WTC11 (cell line): ENCODE measurements around the gene PRDM15. TPM values are rescaled to one million over a fixed set of nuclear protein-coding genes. Genes with fewer than 3 reads are reported as not detected.

Experiments
- ATAC-seq: fragments of 200-7000 bp; cut with Tn5 transposase; 2 replicates; pipeline ENCODE4 v1.10.0; 2021; ENCODE audit warnings: mild to moderate bottlenecking, moderate library complexity
- CTCF ChIA-PET: fragments of 300-600 bp; sonication (Branson Sonifier 250); formaldehyde crosslinking; loops from one replicate; lab custom pipeline; 2021; ENCODE audit warnings: antibody characterized with exemption; lab: Charles Lee
- POLR2A ChIA-PET: fragments of 350-600 bp; sonication (Branson Sonifier 250); formaldehyde crosslinking; loops from one replicate; lab custom pipeline; 2021; ENCODE audit warnings: antibody characterized with exemption; lab: Charles Lee
- DNase-seq: peaks from one replicate; pipeline ENCODE4 v3.0.0; 2021; ENCODE audit warnings: low spot score
- H3K27ac Mint-ChIP-seq: 2 replicates; pipeline ENCODE4 v1.8.0; 2021; ENCODE audit warnings: mixed read lengths
- H3K27me3 Mint-ChIP-seq: 2 replicates; pipeline ENCODE4 v1.8.0; 2021; ENCODE audit warnings: low read depth, mild to moderate bottlenecking, moderate library complexity, mixed read lengths
- H3K36me3 Mint-ChIP-seq: 2 replicates; pipeline ENCODE4 v1.8.0; 2021; ENCODE audit warnings: mixed read lengths
- H3K4me1 Mint-ChIP-seq: 2 replicates; pipeline ENCODE4 v1.8.0; 2022; ENCODE audit warnings: mixed read lengths
- H3K4me3 Mint-ChIP-seq: 2 replicates; pipeline ENCODE4 v1.8.0; 2021; ENCODE audit warnings: mild to moderate bottlenecking, moderate library complexity, mixed read lengths
- H3K9me3 Mint-ChIP-seq: 2 replicates; pipeline ENCODE4 v1.8.0; 2021; ENCODE audit warnings: mixed read lengths
- ATF6 ChIP-seq: sonication (generic); formaldehyde crosslinking; IDR thresholded peaks from 2 replicates; pipeline ENCODE4 v1.8.1; 2023; ENCODE audit warnings: mild to moderate bottlenecking, missing genetic modification reagents
- CBFB ChIP-seq: sonication (generic); formaldehyde crosslinking; IDR thresholded peaks from 2 replicates; pipeline ENCODE4 v1.8.1; 2022; ENCODE audit warnings: mild to moderate bottlenecking, low read depth, missing genetic modification reagents
- ELF4 ChIP-seq: sonication (generic); formaldehyde crosslinking; IDR thresholded peaks from 2 replicates; pipeline ENCODE4 v1.8.1; 2022; ENCODE audit warnings: low read depth, mild to moderate bottlenecking, moderate library complexity, missing genetic modification reagents
- ETV6 ChIP-seq: sonication (generic); formaldehyde crosslinking; IDR thresholded peaks from 2 replicates; pipeline ENCODE4 v1.8.1; 2022; ENCODE audit warnings: mild to moderate bottlenecking, missing genetic modification reagents
- GRHL2 ChIP-seq: fragments of 250-450 bp; sonication (Bioruptor Pico); IDR thresholded peaks from 2 replicates; pipeline ENCODE4 v1.8.0; 2022; ENCODE audit warnings: mild to moderate bottlenecking, moderate library complexity; ENCODE audit not compliant: insufficient replicate concordance, severe bottlenecking
- GTF2I ChIP-seq: fragments of 250-450 bp; sonication (Bioruptor Pico); conservative IDR thresholded peaks from 2 replicates; pipeline ENCODE4 v1.4.0; 2021; ENCODE audit warnings: mild to moderate bottlenecking
- HMGA2 ChIP-seq: fragments of 250-450 bp; sonication (Bioruptor Pico); IDR thresholded peaks from 2 replicates; pipeline ENCODE4 v1.4.0; 2021; ENCODE audit warnings: mild to moderate bottlenecking, moderate library complexity
- KAT7 ChIP-seq: sonication (generic); formaldehyde crosslinking; IDR thresholded peaks from 2 replicates; pipeline ENCODE4 v1.8.1; 2023; ENCODE audit warnings: missing genetic modification reagents, mild to moderate bottlenecking, borderline replicate concordance
- RELA ChIP-seq: sonication (generic); formaldehyde crosslinking; IDR thresholded peaks from 2 replicates; pipeline ENCODE4 v1.8.1; 2022; ENCODE audit warnings: missing genetic modification reagents, mild to moderate bottlenecking, borderline replicate concordance
- SP1 ChIP-seq: sonication (generic); formaldehyde crosslinking; conservative IDR thresholded peaks from 2 replicates; pipeline ENCODE4 v1.8.1; 2022; ENCODE audit warnings: missing genetic modification reagents
- TEAD4 ChIP-seq: sonication (generic); formaldehyde crosslinking; IDR thresholded peaks from 2 replicates; pipeline ENCODE4 v1.8.0; 2022; ENCODE audit warnings: mild to moderate bottlenecking, missing genetic modification reagents
- ZNF138 ChIP-seq: sonication (generic); formaldehyde crosslinking; conservative IDR thresholded peaks from 2 replicates; pipeline ENCODE4 v1.8.1; 2022; ENCODE audit warnings: mild to moderate bottlenecking, moderate library complexity, missing genetic modification reagents
- ZNF263 ChIP-seq: sonication (generic); formaldehyde crosslinking; IDR thresholded peaks from 2 replicates; pipeline ENCODE4 v1.8.1; 2022; ENCODE audit warnings: low read depth, mild to moderate bottlenecking, moderate library complexity, missing genetic modification reagents
- ZNF281 ChIP-seq: sonication (generic); formaldehyde crosslinking; IDR thresholded peaks from 2 replicates; pipeline ENCODE4 v1.8.0; 2023; ENCODE audit warnings: mild to moderate bottlenecking, missing genetic modification reagents
- ZNF317 ChIP-seq: sonication (generic); formaldehyde crosslinking; IDR thresholded peaks from 2 replicates; pipeline ENCODE4 v1.8.1; 2023; ENCODE audit warnings: low read depth, mild to moderate bottlenecking, moderate library complexity, missing genetic modification reagents, borderline replicate concordance
- total RNA-seq: library from RNA; stranded (reverse); gene quantifications from 3 replicates; pipeline ENCODE4 v1.2.3, GENCODE V29; 2021
- TF ChIP-seq, protein P1 (sequence below): fragments of 200-600 bp; IDR thresholded peaks from 2 replicates; pipeline ENCODE4 v1.8.0; 2022; ENCODE audit warnings: antibody characterized with exemption
- TF ChIP-seq, protein P2 (sequence below): sonication (generic); formaldehyde crosslinking; IDR thresholded peaks from 2 replicates; pipeline ENCODE4 v1.8.0; 2022; ENCODE audit warnings: mild to moderate bottlenecking, missing genetic modification reagents
- TF ChIP-seq, protein P3 (sequence below): fragments of 250-450 bp; sonication (Bioruptor Pico); IDR thresholded peaks from 2 replicates; pipeline ENCODE4 v1.9.0; 2021; ENCODE audit warnings: mild to moderate bottlenecking
- TF ChIP-seq, protein P4 (sequence below): sonication (generic); formaldehyde crosslinking; IDR thresholded peaks from 2 replicates; pipeline ENCODE4 v1.8.1; 2022; ENCODE audit warnings: mild to moderate bottlenecking, moderate library complexity, missing genetic modification reagents
- TF ChIP-seq, protein P5 (sequence below): fragments of 250-450 bp; sonication (Bioruptor Pico); conservative IDR thresholded peaks from 2 replicates; pipeline ENCODE4 v1.9.0; 2021; ENCODE audit warnings: mild to moderate bottlenecking

PRDM15 gene
- total RNA-seq, 1 experiment from 2014 or later: 12.9 TPM

GRCh38 chr21:41900401-41900800 lies 21.3 kb upstream of the PRDM15 start:
- no peak overlapping the region for H3K4me3 Mint-ChIP-seq
- ChIA-PET POLR2A (no interaction called here), CTCF (no interaction called here)
- TF ChIP-seq ETV6 (CRISPR knock-in tag) (no peak), TEAD4 (CRISPR knock-in tag) (no peak), ZNF281 (CRISPR knock-in tag) (no peak), KAT7 (CRISPR knock-in tag) (no peak), CBFB (CRISPR knock-in tag) (no peak), RELA (no peak), HMGA2 (no peak), ZNF263 (no peak), GRHL2 (CRISPR knock-in tag) (no peak), ZNF138 (CRISPR knock-in tag) (no peak), ELF4 (CRISPR knock-in tag) (no peak), ZNF317 (CRISPR knock-in tag) (no peak)
- TF ChIP-seq, protein P1, sequence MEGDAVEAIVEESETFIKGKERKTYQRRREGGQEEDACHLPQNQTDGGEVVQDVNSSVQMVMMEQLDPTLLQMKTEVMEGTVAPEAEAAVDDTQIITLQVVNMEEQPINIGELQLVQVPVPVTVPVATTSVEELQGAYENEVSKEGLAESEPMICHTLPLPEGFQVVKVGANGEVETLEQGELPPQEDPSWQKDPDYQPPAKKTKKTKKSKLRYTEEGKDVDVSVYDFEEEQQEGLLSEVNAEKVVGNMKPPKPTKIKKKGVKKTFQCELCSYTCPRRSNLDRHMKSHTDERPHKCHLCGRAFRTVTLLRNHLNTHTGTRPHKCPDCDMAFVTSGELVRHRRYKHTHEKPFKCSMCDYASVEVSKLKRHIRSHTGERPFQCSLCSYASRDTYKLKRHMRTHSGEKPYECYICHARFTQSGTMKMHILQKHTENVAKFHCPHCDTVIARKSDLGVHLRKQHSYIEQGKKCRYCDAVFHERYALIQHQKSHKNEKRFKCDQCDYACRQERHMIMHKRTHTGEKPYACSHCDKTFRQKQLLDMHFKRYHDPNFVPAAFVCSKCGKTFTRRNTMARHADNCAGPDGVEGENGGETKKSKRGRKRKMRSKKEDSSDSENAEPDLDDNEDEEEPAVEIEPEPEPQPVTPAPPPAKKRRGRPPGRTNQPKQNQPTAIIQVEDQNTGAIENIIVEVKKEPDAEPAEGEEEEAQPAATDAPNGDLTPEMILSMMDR: no peak
- TF ChIP-seq, protein P2, sequence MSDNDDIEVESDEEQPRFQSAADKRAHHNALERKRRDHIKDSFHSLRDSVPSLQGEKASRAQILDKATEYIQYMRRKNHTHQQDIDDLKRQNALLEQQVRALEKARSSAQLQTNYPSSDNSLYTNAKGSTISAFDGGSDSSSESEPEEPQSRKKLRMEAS (CRISPR knock-in tag): no peak
- TF ChIP-seq, protein P3, sequence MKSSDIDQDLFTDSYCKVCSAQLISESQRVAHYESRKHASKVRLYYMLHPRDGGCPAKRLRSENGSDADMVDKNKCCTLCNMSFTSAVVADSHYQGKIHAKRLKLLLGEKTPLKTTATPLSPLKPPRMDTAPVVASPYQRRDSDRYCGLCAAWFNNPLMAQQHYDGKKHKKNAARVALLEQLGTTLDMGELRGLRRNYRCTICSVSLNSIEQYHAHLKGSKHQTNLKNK: no peak
- TF ChIP-seq, protein P4, sequence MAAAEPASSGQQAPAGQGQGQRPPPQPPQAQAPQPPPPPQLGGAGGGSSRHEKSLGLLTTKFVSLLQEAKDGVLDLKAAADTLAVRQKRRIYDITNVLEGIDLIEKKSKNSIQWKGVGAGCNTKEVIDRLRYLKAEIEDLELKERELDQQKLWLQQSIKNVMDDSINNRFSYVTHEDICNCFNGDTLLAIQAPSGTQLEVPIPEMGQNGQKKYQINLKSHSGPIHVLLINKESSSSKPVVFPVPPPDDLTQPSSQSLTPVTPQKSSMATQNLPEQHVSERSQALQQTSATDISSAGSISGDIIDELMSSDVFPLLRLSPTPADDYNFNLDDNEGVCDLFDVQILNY (CRISPR knock-in tag): no peak
- no peaks in the 10 kb centered on the region for H3K27me3 Mint-ChIP-seq
- no peaks in the 10 kb centered on the region for H3K9me3 Mint-ChIP-seq
- no peak for ATAC-seq
- H3K36me3 Mint-ChIP-seq: peaks cover 7% of the 10 kb centered on the region
- H3K4me1 Mint-ChIP-seq: peaks cover 41% of the 10 kb centered on the region
- H3K27ac Mint-ChIP-seq: no peak overlapping the region
- no peak for DNase-seq

GRCh38 chr21:41899426-41900202 lies 20.5 kb upstream of the PRDM15 start:
- CTCF ChIA-PET: no interaction called here
- Mint-ChIP-seq H3K4me1 (peaks cover 43% of the 10 kb centered on the region), H3K4me3 (no peak overlapping the region), H3K36me3 (peaks cover 7% of the 10 kb centered on the region), H3K27ac (0 out of 2 replicates have a peak overlapping the region, but pooled peaks have one; percentile 32), H3K9me3 (no peaks in the 10 kb centered on the region), H3K27me3 (no peaks in the 10 kb centered on the region)
- no peak for ATAC-seq
- POLR2A ChIA-PET: no interaction called here
- no peak for DNase-seq
- TF ChIP-seq, protein P3: no peak
- TF ChIP-seq SP1 (CRISPR knock-in tag) (no peak), ATF6 (no peak), GTF2I (no peak)
- TF ChIP-seq, protein P1: no peak
- TF ChIP-seq, protein P5, sequence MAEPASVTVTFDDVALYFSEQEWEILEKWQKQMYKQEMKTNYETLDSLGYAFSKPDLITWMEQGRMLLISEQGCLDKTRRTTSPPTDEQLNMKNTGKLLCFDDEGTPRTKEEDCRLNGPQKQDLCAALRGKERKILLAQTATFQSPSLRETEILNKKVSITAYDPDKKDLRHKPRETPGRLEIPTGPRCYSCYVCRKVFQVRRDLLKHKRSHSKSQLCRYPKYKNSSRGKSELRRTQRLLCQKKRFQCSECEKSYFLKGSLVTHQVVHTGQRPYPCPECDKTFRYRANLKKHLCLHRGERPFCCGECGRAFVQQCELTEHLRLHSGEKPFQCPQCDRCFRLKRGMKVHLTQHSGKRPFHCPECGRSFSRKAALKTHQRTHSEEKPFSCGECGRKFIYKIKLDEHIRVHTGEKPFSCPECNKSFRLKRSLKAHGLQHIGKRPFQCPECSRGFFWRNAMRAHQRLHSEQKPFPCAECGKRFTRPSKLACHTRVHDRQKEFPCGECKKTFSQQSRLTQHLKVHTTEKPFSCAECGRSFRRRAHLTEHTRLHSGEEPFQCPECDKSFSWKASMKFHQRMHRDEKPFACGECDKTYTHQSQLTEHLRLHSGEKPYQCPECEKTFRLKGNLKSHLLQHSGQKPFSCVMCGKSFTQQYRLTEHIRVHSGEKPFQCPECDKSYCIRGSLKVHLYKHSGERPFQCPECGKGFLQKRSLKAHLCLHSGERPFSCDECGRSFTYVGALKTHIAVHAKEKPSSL (CRISPR knock-in tag): no peak
